DOHH2 (cell line): ENCODE results near the gene FUS.
"Not testable (repeated sequence)": the region's sequence is repeated elsewhere in the genome, so short reads cannot be mapped to it uniquely, and the experiment has no call there.

Experiments used
- H3F3A ChIP-seq: fragments of 200-600 bp; sonication (generic), shearing (Covaris generic); 2 replicates; pipeline ENCODE4 v1.6.0; 2016; ENCODE audit warnings: antibody characterized with exemption, mild to moderate bottlenecking; ENCODE audit not compliant: control insufficient read depth, insufficient read depth
- H3K27ac ChIP-seq: fragments of 200-600 bp; sonication (generic); 2 replicates; pipeline ENCODE4 v1.5.1; 2014; ENCODE audit warnings: low read depth, mild to moderate bottlenecking, low read length, moderate library complexity
- H3K27me3 ChIP-seq: fragments of 200-600 bp; sonication (generic); 2 replicates; pipeline ENCODE4 v1.6.1; 2014; ENCODE audit warnings: mild to moderate bottlenecking, low read length, mixed read lengths; ENCODE audit not compliant: control insufficient read depth
- H3K36me3 ChIP-seq: fragments of 200-600 bp; sonication (generic); 2 replicates; pipeline ENCODE4 v1.6.1; 2014; ENCODE audit warnings: mild to moderate bottlenecking, low read length, moderate library complexity, mixed read lengths; ENCODE audit not compliant: control insufficient read depth
- H3K4me1 ChIP-seq: fragments of 200-600 bp; sonication (generic); 2 replicates; pipeline ENCODE4 v1.6.1; 2014; ENCODE audit warnings: mild to moderate bottlenecking, low read length, mixed read lengths; ENCODE audit not compliant: control insufficient read depth
- H3K4me2 ChIP-seq: fragments of 200-600 bp; sonication (generic); 2 replicates; pipeline ENCODE4 v1.6.0; 2014; ENCODE audit warnings: mild to moderate bottlenecking, low read length, moderate library complexity
- H3K4me3 ChIP-seq: fragments of 200-600 bp; sonication (generic); 2 replicates; pipeline ENCODE4 v1.5.1; 2014; ENCODE audit warnings: mild to moderate bottlenecking, low read length, mixed read lengths
- H3K79me2 ChIP-seq: fragments of 200-600 bp; sonication (generic); 2 replicates; pipeline ENCODE4 v1.6.1; 2014; ENCODE audit warnings: mild to moderate bottlenecking, low read length, mixed read lengths; ENCODE audit not compliant: control insufficient read depth
- H3K9me2 ChIP-seq: fragments of 200-600 bp; sonication (generic); replicated peaks from 2 replicates; pipeline ENCODE4 v1.6.1; 2014; ENCODE audit warnings: mild to moderate bottlenecking, low read length, mixed read lengths; ENCODE audit not compliant: control insufficient read depth
- H3K9me3 ChIP-seq: fragments of 200-600 bp; sonication (generic); 2 replicates; pipeline ENCODE4 v1.6.1; 2014; ENCODE audit warnings: antibody characterized with exemption, low read length, mixed read lengths; ENCODE audit not compliant: control insufficient read depth, insufficient read depth
- H4K20me1 ChIP-seq: fragments of 200-600 bp; sonication (generic); 2 replicates; pipeline ENCODE4 v1.6.0; 2014; ENCODE audit warnings: low read depth, mild to moderate bottlenecking, antibody characterized with exemption, low read length, moderate library complexity; ENCODE audit not compliant: control insufficient read depth, insufficient read depth
- EZH2phosphoT487 ChIP-seq: fragments of 200-600 bp; sonication (generic); IDR thresholded peaks from 2 replicates; pipeline ENCODE4 v1.6.1; 2017; ENCODE audit warnings: borderline replicate concordance, mild to moderate bottlenecking, antibody characterized with exemption, low read length, moderate library complexity, mixed read lengths
- TF ChIP-seq, protein P1 (sequence below): fragments of 200-600 bp; sonication (generic); IDR thresholded peaks from one replicate; pipeline ENCODE4 v1.5.1; 2014; ENCODE audit warnings: antibody characterized with exemption, mild to moderate bottlenecking, low read depth, low read length; ENCODE audit not compliant: poor library complexity, severe bottlenecking

The FUS gene

DNA sequence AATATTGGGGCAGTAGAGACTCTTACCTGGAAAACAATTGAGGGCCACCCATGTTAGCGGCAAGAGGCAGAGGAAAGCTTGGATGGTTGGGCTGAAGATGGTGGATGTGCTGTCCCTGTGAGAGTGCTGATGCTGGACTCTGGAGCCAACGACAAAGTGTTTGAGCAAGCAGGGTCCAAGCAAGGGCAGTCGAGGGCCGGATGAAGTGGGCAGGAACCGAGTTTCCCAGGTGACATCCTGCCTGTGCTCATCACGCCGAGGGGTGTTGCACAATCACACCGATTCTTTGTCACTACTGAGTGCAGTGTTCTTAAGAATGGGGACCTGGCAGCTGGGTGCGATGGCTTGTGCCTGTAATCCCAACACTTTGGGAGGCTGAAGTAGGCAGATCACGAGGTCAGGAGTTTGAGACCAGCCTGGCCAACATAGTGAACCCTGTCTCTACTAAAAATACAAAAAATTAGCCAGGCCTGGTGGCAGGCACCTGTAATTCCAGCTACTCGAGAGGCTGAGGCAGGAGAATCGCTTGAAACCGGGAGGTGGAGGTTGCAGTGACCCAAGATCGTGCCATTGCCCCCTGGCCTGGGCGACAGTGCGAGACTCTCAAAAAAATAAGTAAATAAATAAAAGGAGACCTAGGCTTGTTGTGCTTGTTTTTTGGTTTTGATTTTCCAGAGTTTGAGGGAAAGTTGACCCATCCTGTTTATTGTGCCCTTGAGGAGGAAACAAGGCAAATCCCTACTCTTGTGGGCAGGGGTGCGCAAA, 16.6 kb downstream of the FUS start:
- Histone ChIP-seq H3K4me3 (no peak overlapping the region), H3F3A (peaks cover 82% of the 10 kb centered on the region), H3K4me1 (peaks cover 14% of the 10 kb centered on the region), H3K9me3 (no peaks in the 10 kb centered on the region), H3K79me2 (peaks cover 6% of the 10 kb centered on the region; the same call in 1 of the 2 replicates), H3K4me2 (no peak overlapping the region), H3K9me2 (no peaks in the 10 kb centered on the region), H3K27ac (no peak overlapping the region), H4K20me1 (peaks cover 23% of the 10 kb centered on the region), H3K36me3 (peaks cover 56% of the 10 kb centered on the region), H3K27me3 (no peaks in the 10 kb centered on the region)
- TF ChIP-seq, protein P1, sequence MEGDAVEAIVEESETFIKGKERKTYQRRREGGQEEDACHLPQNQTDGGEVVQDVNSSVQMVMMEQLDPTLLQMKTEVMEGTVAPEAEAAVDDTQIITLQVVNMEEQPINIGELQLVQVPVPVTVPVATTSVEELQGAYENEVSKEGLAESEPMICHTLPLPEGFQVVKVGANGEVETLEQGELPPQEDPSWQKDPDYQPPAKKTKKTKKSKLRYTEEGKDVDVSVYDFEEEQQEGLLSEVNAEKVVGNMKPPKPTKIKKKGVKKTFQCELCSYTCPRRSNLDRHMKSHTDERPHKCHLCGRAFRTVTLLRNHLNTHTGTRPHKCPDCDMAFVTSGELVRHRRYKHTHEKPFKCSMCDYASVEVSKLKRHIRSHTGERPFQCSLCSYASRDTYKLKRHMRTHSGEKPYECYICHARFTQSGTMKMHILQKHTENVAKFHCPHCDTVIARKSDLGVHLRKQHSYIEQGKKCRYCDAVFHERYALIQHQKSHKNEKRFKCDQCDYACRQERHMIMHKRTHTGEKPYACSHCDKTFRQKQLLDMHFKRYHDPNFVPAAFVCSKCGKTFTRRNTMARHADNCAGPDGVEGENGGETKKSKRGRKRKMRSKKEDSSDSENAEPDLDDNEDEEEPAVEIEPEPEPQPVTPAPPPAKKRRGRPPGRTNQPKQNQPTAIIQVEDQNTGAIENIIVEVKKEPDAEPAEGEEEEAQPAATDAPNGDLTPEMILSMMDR = no peak
- no peak for TF ChIP-seq EZH2phosphoT487

- H3K4me3 ChIP-seq = no peak overlapping the region
- H3K27ac ChIP-seq = no peak overlapping the region
- H4K20me1 ChIP-seq = peaks cover 14% of the 10 kb centered on the region
- H3K4me1 ChIP-seq = peaks cover 31% of the 10 kb centered on the region
- no peak overlapping the region for H3K4me2 ChIP-seq
- no peaks in the 10 kb centered on the region for H3K9me3 ChIP-seq
- H3K9me2 ChIP-seq = no peaks in the 10 kb centered on the region
- no peaks in the 10 kb centered on the region for H3K79me2 ChIP-seq
- TF ChIP-seq, protein P1 = no peak
- TF ChIP-seq EZH2phosphoT487 = no peak
- H3K36me3 ChIP-seq = peaks cover 37% of the 10 kb centered on the region
- H3F3A ChIP-seq = peaks cover 72% of the 10 kb centered on the region
- H3K27me3 ChIP-seq = peaks cover 9% of the 10 kb centered on the region
Observed at GRCh38 chr16:31198207-31198882, 18.4 kb downstream of the FUS start.

DNA sequence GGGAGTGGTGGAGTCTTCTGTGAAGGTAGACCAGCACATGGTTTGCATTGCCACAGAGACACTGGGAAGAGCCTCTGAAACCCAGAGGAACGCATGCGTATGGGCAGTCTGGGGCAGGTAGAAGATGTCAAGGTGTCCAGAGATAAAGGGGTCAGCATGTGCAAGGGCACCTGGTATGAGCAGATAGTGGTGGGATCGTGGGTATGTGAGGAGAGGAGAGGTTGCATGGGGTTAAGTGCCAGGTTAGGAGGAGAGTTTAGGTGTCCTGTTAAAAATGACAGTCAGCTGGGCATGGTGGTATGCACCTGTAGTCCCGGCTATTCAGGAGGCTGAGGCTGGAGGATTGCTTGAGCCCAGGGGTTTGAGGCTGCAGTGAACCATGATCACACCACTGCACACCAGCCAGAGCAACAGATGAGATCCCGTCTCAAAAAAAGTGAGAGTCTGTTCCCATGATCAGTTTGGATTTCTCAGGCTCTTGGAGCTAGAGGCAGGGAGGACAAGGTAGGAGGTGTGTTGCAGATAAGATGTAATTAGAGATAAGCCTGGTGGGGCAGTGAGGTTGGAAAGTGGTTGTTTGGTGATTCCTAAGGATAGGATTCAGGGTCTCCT, 19.6 kb downstream of the FUS start:
- peaks cover 60% of the 10 kb centered on the region for H3F3A ChIP-seq
- H4K20me1 ChIP-seq = peaks cover 6% of the 10 kb centered on the region

DNA sequence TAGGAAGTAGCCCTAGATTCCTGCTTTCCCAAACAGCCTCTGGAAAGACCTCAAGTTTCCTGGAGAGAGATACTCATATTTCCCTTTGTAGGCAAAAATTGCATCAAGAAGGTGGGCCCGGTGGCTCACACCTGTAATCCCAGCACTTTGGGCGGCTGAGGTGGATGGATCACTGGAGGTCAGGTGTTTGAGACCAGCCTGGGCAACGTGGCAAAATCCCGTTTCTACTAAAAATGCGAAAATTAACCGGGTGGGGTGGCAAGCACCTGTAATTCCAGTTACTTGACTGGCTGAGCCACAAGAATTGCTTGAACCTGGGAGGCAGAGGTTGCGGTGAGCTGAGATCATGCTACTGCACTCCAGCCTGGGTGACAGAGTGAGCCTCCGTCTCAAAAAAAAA, 20.2 kb downstream of the FUS start:
- not testable (repeated sequence) for H3K4me3 ChIP-seq, H4K20me1 ChIP-seq, H3K27ac ChIP-seq, H3K9me2 ChIP-seq, H3K4me2 ChIP-seq, H3K9me3 ChIP-seq, H3K79me2 ChIP-seq
- H3F3A ChIP-seq = peaks cover 54% of the 10 kb centered on the region
- peaks cover 31% of the 10 kb centered on the region for H3K4me1 ChIP-seq
- H3K36me3 ChIP-seq = peaks cover 20% of the 10 kb centered on the region
- peaks cover 21% of the 10 kb centered on the region for H3K27me3 ChIP-seq

More for the DNA sequence above, 19.6 kb downstream of the FUS start:
- Histone ChIP-seq H3K36me3 (peaks cover 26% of the 10 kb centered on the region), H3K4me2 (no peak overlapping the region), H3K27ac (no peak overlapping the region), H3K4me1 (peaks cover 31% of the 10 kb centered on the region), H3K79me2 (no peaks in the 10 kb centered on the region), H3K27me3 (peaks cover 16% of the 10 kb centered on the region), H3K9me3 (no peaks in the 10 kb centered on the region), H3K9me2 (no peaks in the 10 kb centered on the region), H3K4me3 (no peak overlapping the region)
- TF ChIP-seq EZH2phosphoT487 = no peak
- TF ChIP-seq, protein P1 = no peak
